Measurements from ENCODE around the gene REL. TPM values are rescaled to one million over a fixed set of nuclear protein-coding genes. Genes with fewer than 3 reads are reported as not detected.
"Not testable (repeated sequence)": the region's sequence is repeated elsewhere in the genome, so short reads cannot be mapped to it uniquely, and the experiment has no call there.

Gene REL
- total RNA-seq, 2 donors from 2014 or later, result 10.2 to 30.0 TPM

DNA sequence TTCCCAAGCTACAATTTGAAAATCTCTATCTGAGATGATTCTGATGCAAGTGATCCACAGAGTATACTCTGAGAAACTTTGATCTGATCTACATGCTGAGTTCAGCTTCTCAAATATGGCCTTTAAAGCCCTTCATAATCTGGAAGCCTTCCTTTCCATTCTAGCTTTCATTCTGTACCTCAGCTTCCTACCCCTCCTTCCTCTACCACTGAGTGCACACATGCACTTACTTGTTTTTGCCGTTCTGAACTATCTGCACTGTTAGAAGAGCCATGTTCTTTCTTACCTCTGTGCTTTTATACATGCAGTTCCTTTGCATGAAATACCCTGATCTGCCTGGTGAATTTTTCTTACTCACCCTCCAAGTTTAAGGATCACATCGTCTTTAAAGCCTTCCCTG lies 25.0 kb downstream of the REL start:
- intact Hi-C loops (cut with DNase I), result no loop called here
- H3K27ac ChIP-seq, result no peak overlapping the region
- 69% methylated on average over 2 of the region's 2 CpGs for WGBS
- no peak overlapping the region for H3K4me3 ChIP-seq
- H3K36me3 ChIP-seq, result peaks cover 0 to 4% of the 10 kb centered on the region in 2 donors
- DNase-seq (ENCODE audit: low spot score), result no peak
- no peaks in the 10 kb centered on the region for H3K9me3 ChIP-seq
- no peak for TF ChIP-seq POLR2AphosphoS5 (IDR thresholded peaks at IDR 0.05)
- TF ChIP-seq, protein P1, sequence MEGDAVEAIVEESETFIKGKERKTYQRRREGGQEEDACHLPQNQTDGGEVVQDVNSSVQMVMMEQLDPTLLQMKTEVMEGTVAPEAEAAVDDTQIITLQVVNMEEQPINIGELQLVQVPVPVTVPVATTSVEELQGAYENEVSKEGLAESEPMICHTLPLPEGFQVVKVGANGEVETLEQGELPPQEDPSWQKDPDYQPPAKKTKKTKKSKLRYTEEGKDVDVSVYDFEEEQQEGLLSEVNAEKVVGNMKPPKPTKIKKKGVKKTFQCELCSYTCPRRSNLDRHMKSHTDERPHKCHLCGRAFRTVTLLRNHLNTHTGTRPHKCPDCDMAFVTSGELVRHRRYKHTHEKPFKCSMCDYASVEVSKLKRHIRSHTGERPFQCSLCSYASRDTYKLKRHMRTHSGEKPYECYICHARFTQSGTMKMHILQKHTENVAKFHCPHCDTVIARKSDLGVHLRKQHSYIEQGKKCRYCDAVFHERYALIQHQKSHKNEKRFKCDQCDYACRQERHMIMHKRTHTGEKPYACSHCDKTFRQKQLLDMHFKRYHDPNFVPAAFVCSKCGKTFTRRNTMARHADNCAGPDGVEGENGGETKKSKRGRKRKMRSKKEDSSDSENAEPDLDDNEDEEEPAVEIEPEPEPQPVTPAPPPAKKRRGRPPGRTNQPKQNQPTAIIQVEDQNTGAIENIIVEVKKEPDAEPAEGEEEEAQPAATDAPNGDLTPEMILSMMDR (IDR thresholded peaks at IDR 0.05), result no peak
- no peak for TF ChIP-seq POLR2A (IDR thresholded peaks at IDR 0.05)
- no peaks in the 10 kb centered on the region for H3K27me3 ChIP-seq (replicated peaks; ENCODE audit: insufficient read depth)
- no peaks in the 10 kb centered on the region for H3K4me1 ChIP-seq (replicated peaks)

DNA sequence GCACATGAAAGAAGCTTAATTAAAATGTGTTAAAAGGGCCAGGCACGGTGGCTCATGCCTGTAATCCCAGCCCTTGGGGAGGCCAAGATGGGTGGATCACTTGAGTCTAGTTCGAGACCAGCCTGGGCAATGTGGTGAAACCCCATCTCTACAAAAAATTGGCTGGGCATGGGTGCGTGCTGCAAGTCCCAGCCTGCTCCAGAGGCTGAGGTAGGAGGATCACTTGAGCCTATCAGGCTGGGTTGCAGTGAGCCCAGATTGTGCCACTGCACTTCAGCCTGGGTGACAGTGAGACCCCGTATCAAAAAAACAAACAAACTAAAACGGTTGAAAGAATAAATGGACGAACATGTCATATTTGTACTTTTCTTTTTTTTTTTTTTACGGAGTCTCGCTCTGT lies 26.0 kb downstream of the REL start:
- Histone ChIP-seq H3K36me3 (peaks cover 0 to 4% of the 10 kb centered on the region in 2 donors), H3K27ac (no peak overlapping the region), H3K4me1 (replicated peaks) (no peaks in the 10 kb centered on the region), H3K27me3 (replicated peaks; ENCODE audit: insufficient read depth) (no peaks in the 10 kb centered on the region), H3K9me3 (no peaks in the 10 kb centered on the region), H3K4me3 (no peak overlapping the region)
- whole genome bisulfite sequencing, result 94% methylated on average over 8 of the region's 8 CpGs
- intact Hi-C loops (cut with DNase I), result no loop called here
- DNase-seq (ENCODE audit: low spot score), result no peak
- TF ChIP-seq POLR2AphosphoS5 (IDR thresholded peaks at IDR 0.05) (no peak), POLR2A (IDR thresholded peaks at IDR 0.05) (no peak)
- TF ChIP-seq, protein P1 (IDR thresholded peaks at IDR 0.05), result no peak

DNA sequence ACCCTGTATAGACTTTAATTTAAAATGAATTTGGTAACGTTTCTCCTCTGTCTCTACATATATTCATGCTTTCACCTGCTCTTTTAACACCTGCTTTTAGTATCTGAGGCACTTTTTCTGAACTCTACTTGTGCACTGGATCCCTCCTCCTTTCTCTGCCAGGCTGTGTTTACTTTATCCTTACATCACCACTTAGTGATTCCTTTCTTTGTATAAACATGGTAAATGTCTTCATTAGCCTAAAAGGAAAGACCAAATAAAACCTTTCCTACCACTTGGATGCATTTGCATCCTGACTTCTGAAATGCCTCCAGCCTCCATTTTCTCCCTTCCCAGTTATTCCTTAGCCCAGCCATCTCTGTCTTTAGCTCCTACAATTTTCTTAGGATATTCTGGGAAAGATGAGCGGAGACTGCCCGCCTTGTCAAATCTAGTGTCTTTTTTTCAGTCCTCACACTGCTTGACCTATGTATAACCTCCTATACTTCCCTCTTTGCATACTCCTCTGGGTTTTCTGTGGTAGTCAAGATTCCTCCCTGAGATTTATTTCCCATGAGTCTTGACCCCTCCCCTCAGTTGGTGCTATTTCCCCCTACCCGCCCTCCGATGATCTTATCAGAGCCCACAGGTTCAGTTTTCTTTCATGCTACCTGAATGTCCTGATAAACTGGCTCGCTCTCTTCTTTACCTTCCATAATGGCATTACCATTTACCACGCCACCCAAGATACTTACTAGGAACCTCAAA lies 44.8 kb downstream of the REL start:
- no peaks in the 10 kb centered on the region for H3K27me3 ChIP-seq (replicated peaks; ENCODE audit: insufficient read depth)
- no peak for DNase-seq (ENCODE audit: low spot score)
- no peaks in the 10 kb centered on the region for H3K9me3 ChIP-seq
- no peaks in the 10 kb centered on the region for H3K36me3 ChIP-seq
- no peak overlapping the region for H3K4me3 ChIP-seq
- H3K4me1 ChIP-seq (replicated peaks), result no peaks in the 10 kb centered on the region
- 53% methylated on average over 7 of the region's 7 CpGs for WGBS
- intact Hi-C loops (cut with DNase I), result no loop called here
- no peak for TF ChIP-seq POLR2AphosphoS5 (IDR thresholded peaks at IDR 0.05)
- no peak for TF ChIP-seq POLR2A (IDR thresholded peaks at IDR 0.05)
- TF ChIP-seq, protein P1 (IDR thresholded peaks at IDR 0.05), result no peak
- no peak overlapping the region for H3K27ac ChIP-seq

DNA sequence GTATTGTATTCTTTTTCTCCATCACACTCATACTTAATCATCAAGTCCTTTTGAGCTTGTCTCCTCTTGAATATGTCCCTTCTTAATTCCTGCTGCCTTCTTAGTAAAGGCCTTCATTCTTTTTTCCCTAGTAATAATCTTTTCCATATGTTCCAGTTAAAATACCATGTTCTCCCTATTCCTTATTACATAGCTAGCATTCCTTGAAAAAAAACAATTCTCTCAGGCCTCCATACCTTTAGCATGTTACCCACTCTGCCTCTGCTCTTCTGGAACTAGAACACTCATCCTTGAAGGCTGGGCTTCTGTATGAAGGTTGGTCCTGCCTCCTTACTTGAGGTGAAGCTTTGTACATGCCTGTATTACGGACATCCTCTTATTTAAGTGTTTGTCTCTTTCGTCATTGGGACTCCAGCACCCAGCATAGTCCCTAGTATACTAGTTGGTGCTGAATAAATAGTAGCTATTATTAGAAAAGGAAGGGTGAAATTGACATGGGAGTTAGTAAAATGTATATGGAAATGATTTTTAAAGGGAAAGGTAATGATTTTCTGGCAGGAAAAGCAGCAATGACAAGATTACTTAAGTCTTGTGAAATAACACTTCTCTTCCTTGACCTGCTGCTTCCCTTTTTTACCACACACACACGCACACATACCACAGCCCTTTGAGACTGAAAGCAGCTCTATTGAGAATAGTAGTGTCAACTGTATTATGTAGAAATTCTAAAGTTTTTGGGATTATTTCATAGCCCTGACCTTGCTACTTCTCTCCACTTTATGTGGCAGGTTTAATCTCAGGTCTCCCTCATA lies 45.6 kb downstream of the REL start:
- 84% methylated on average over 3 of the region's 3 CpGs for WGBS
- no peaks in the 10 kb centered on the region for H3K27me3 ChIP-seq (replicated peaks; ENCODE audit: insufficient read depth)
- no peak overlapping the region for H3K4me3 ChIP-seq
- no peaks in the 10 kb centered on the region for H3K4me1 ChIP-seq (replicated peaks)
- intact Hi-C loops (cut with DNase I), result no loop called here
- no peaks in the 10 kb centered on the region for H3K36me3 ChIP-seq
- TF ChIP-seq POLR2A (IDR thresholded peaks at IDR 0.05), result no peak
- TF ChIP-seq POLR2AphosphoS5 (IDR thresholded peaks at IDR 0.05), result no peak
- TF ChIP-seq, protein P1 (IDR thresholded peaks at IDR 0.05), result no peak
- no peak overlapping the region for H3K27ac ChIP-seq
- DNase-seq (ENCODE audit: low spot score), result no peak
- no peaks in the 10 kb centered on the region for H3K9me3 ChIP-seq

DNA sequence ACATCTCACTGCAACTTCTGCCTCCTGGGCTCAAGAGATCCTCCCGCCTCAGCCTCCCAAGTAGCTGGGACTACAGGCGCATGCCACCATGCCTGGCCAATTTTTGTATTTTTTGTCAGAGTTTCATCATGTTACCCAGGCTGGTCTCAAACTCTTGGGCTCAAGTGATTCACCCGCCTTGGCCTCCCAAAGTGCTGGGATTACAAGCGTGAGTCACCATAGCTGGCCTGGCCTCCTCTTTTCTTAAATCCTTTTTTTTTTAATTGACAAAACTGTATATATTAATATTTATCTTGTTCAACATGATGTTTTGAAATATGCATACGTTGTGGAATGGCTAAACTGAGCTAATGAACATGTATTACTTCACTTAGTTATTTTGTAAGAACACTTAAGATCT lies 50.7 kb downstream of the REL start:
- intact Hi-C loops (cut with DNase I); DNase-seq (ENCODE audit: low spot score); H3K27me3 ChIP-seq (replicated peaks; ENCODE audit: insufficient read depth); H3K4me1 ChIP-seq (replicated peaks); H3K4me3 ChIP-seq; H3K9me3 ChIP-seq; H3K36me3 ChIP-seq; H3K27ac ChIP-seq: not testable (repeated sequence)
- WGBS, result 96% methylated on average over 5 of the region's 5 CpGs

All from prostate gland (tissue), 2 donors.